LNCAP (cell line): ENCODE results near the gene GABRD.

ENCODE experiments used
- TF ChIP-seq, protein P1 (sequence below): fragments of 450-650 bp; IDR thresholded peaks from 2 replicates; pipeline ENCODE4 v1.5.1; 2017; ENCODE audit warnings: mild to moderate bottlenecking

GABRD gene

DNA sequence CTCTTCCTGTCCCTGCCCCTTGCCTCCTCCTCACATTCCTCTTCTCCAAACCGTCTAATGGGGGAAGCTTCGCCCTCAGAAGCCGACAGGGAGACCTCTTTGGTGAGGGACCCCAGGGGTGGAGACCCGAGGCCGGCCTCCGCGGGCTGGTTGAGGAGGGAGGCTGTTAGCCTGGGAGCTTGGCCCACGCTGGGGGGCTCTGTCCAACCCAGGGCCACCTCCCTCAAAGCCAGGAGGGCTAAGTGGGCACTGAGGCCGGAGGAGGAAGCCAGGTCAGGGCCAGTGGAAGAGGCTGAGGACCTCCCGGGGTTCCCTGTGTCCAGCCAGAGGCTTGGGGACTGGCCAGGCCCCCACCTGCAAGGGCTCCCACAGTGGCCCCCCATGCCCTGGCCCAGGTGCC lies 5.3 kb downstream of the GABRD start:
- TF ChIP-seq, protein P1, sequence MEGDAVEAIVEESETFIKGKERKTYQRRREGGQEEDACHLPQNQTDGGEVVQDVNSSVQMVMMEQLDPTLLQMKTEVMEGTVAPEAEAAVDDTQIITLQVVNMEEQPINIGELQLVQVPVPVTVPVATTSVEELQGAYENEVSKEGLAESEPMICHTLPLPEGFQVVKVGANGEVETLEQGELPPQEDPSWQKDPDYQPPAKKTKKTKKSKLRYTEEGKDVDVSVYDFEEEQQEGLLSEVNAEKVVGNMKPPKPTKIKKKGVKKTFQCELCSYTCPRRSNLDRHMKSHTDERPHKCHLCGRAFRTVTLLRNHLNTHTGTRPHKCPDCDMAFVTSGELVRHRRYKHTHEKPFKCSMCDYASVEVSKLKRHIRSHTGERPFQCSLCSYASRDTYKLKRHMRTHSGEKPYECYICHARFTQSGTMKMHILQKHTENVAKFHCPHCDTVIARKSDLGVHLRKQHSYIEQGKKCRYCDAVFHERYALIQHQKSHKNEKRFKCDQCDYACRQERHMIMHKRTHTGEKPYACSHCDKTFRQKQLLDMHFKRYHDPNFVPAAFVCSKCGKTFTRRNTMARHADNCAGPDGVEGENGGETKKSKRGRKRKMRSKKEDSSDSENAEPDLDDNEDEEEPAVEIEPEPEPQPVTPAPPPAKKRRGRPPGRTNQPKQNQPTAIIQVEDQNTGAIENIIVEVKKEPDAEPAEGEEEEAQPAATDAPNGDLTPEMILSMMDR: no peak

DNA sequence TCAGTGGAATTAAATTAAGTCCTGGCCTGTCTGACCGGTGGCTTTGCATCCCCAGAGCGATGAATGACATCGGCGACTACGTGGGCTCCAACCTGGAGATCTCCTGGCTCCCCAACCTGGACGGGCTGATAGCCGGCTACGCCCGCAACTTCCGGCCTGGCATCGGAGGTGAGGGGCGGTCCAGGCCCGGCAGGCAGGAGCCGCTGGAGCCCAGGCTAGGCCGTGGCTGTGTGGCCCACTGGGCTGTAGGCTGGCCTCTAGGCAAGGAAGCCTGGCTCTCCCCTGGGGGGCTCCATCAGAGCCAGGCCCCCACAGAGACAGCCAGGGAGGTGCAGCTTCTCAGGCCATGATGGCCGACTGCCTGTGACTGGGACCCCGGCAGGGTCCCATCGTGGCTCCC lies 5.7 kb downstream of the GABRD start:
- TF ChIP-seq, protein P1: no peak

- TF ChIP-seq, protein P1: no peak
Observed at GRCh38 chr1:2025491-2025981, 6.4 kb downstream of the GABRD start.

DNA sequence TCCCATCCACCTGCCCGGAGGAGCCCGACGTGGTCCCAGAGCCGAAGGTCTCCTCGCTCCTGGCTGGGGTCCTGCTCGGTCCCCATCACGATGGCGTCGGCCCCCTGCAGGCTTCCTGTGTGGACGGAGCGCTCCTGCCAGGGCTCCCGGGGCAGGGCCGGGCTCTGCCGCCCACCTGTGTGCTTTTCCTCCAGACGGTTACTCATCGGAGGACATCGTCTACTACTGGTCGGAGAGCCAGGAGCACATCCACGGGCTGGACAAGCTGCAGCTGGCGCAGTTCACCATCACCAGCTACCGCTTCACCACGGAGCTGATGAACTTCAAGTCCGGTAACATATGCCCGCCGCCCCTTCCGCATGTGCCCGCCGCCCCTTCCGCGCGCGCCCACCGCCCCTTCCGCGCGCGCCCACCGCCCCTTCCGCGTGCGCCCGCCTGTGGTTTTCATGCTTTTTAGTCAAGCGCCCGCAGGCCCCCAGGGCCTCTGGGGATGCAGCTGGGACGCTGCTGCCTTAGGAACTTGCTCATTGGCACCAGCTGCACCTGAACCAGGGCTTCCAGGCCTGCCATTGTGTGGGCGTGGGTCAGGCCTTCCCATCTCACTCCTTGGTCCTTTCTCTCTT lies 8.9 kb downstream of the GABRD start:
- TF ChIP-seq, protein P1: no peak

DNA sequence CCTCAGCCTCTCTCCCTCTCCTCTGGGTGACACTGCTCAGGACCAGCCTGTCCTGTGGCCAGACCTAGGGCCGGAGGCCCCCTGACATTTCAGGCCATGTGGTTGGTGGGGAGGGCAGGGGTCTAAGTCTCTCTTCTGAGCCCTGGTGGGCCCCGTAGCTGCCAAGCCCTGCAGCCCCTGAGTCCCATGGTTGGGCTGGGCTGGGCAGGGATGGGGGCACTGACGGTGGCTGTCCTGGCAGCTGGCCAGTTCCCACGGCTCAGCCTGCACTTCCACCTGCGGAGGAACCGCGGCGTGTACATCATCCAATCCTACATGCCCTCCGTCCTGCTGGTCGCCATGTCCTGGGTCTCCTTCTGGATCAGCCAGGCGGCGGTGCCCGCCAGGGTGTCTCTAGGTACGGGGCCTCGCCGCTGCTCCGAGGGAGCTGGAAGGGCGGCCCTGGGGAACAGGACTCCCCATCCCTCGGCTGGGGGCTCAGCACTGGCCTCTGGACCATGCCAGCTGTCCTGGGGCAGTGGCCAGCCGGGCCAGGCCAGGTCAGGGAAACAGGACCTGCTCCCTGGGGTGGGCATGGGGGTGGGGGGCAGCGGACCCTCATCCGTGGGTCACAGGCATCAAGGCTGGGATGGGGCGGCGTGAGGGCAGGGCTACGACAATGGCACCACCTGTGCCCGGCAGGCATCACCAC lies 9.9 kb downstream of the GABRD start:
- TF ChIP-seq, protein P1: no peak

DNA sequence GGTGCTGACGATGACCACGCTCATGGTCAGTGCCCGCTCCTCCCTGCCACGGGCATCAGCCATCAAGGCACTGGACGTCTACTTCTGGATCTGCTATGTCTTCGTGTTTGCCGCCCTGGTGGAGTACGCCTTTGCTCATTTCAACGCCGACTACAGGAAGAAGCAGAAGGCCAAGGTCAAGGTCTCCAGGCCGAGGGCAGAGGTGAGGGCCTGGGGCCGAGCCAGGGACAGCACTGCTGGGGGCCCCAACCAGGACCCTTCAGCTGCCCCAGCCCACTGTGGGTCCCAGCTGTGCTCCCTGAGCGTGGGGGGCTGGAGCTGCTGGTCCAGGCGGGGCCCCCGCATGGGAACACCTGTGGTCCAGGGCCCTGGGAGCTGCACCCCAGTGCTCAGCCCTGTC lies 10.4 kb downstream of the GABRD start:
- TF ChIP-seq, protein P1: no peak

DNA sequence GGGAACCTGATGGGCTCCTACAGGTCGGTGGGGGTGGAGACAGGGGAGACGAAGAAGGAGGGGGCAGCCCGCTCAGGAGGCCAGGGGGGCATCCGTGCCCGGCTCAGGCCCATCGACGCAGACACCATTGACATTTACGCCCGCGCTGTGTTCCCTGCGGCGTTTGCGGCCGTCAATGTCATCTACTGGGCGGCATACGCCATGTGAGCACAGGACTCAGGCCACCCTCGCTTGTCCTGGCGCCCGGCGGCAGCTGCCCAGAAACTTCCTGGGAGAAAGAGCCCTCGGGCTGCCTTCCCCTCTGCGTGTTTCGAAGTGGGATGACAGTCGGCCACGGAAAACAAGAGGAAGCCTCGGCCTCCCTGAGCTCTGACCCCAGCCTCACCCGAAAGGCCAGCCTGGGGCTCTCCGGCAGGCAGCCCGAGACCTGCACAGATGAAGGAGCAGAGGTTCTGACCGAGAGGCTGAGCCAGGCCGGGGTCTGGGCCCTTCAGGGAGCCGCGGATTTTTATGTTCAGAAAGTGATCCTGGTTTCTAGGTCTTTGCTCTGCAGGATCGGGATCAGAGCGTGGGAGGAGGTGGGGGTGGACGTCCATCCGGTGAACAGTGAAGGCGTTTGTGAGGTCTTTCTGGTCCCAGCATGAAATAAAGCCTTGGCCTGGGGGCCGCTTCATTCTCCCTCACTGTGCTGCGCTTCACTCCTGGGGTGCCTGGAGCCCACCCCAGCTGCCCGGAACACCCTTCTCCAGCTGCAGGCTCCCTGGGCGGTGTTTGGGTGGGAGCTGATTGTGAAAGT lies 11.1 kb downstream of the GABRD start:
- TF ChIP-seq, protein P1: no peak
